Activated CD8-positive, alpha-beta memory T cell treated with anti-CD3 and anti-CD28 coated beads for 4 hours (primary cell): ENCODE measurements around the gene MS4A2.
"Not testable (repeated sequence)": the region's sequence is repeated elsewhere in the genome, so short reads cannot be mapped to it uniquely, and the experiment has no call there.

Source experiments
- DNase-seq, 2 donors: peaks; one replicate each; pipeline ENCODE4 v3.0.0-alpha.2; 2020; ENCODE audit warnings: low read depth in 2 of 2

MS4A2 gene

GRCh38 chr11:60088364-60088763, at the start of gene MS4A2:
Gene MS4A2, plus strand, starts transcription at chr11:60088664. Its CDS starts 102 bp downstream, at chr11:60088766.
- DNase-seq, result no peak

GRCh38 chr11:60040109-60040508, 48.4 kb upstream of the MS4A2 start, which contains the start of gene OOSP2:
Gene OOSP2, plus strand, starts transcription at chr11:60040409. Its CDS starts 51 bp downstream, at chr11:60040460.
- DNase-seq, result no peak

DNA sequence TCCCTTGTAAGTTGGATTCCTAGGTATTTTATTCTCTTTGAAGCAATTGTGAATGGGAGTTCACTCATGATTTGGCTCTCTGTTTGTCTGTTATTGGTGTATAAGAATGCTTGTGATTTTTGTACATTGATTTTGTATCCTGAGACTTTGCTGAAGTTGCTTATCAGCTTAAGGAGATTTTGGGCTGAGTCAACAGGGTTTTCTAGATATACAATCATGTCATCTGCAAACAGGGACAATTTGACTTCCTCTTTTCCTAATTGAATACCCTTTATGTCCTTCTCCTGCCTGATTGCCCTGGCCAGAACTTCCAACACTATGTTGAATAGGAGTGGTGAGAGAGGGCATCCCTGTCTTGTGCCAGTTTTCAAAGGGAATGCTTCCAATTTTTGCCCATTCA, 38.0 kb upstream of the MS4A2 start:
- not testable (repeated sequence) for DNase-seq

DNA sequence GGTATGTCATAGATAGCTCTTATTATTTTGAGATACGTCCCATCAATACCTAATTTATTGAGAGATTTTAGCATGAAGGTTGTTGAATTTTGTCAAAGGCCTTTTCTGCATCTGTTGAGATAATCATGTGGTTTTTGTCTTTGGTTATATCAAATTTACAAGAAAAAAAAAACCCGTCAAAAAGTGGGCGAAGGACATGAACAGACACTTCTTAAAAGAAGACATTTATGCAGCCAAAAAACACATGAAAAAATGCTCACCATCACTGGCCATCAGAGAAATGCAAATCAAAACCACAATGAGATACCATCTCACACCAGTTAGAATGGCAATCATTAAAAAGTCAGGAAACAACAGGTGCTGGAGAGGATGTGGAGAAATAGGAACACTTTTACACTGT, 37.6 kb upstream of the MS4A2 start:
- not testable (repeated sequence) for DNase-seq

GRCh38 chr11:60056349-60056969, 32.0 kb upstream of the MS4A2 start, which contains the start of gene MS4A3:
Gene MS4A3, plus strand, starts transcription at chr11:60056665. Its CDS starts 4,496 bp downstream, at chr11:60061161.
- DNase-seq, result no peak

DNA sequence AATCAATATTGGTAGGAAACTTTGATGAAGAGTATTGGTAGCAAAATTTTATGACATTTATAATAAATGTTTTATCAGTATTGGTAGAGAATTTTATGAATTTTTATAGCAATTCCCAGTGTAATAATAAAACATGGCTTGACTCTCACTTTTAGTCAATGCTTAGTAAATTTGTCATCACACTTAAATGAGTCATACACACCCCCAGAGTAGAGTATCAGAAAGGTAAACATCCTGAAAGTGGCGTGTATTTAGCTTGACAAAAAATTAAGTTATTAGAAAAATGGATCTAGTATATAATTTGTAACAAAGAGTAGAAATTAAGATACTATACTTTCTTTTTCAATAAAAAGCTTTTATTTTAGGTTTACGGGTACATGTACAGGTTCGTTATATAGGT, 29.4 kb upstream of the MS4A2 start:
- no peak for DNase-seq

DNA sequence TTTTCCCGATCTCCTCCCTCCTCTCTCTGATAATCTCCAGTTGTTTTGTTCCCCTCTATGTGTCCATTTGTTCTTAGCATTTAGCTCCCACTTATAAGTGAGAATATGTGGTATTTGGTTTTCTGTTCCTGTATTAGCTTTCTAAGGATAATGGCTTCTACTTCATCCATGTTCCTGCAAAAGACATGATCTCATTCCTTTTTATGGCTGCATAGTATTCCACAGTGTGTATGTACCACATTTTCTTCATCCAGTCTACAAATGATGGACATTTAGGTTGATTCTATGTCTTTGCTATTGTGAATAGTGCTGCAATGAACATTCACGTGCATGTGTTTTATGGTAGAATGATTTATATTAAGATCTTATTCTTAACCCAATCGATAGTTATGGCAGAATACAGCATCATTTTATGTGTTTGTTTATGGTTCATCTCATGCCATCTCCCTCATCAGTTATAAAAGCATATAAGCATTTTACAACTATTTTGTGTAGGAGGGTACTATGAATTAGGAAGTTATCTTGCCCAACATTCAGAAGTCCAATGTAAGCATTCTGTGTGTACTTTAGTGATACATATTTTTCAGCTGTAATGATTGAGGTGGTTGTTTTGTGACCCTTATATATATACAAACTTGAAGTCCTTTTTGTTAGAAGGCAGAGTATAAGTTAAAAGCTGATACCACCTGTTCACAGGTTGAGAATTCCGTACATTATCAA, 28.8 kb upstream of the MS4A2 start:
- no peak for DNase-seq

GRCh38 chr11:60064111-60064510, 24.4 kb upstream of the MS4A2 start:
- DNase-seq, result no peak

DNA sequence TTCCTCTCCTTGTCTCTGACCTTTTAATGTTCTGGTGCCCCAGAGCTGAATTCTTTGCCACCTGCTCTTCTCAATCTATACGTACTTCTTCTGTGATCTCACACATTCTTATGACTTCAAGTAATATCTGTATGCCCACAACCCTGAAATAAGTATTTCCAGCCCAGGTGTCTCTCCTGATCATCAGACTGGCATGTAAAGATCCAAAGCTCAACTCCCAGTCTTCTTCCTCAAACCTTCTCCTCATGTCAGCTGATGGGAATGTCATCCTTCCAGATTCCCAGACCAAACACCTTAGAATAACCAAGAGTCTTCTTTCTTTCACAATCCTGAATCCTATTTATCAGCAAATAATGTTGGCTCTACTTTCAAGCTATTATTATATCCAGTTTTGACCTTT, 22.7 kb upstream of the MS4A2 start:
- no peak for DNase-seq

DNA sequence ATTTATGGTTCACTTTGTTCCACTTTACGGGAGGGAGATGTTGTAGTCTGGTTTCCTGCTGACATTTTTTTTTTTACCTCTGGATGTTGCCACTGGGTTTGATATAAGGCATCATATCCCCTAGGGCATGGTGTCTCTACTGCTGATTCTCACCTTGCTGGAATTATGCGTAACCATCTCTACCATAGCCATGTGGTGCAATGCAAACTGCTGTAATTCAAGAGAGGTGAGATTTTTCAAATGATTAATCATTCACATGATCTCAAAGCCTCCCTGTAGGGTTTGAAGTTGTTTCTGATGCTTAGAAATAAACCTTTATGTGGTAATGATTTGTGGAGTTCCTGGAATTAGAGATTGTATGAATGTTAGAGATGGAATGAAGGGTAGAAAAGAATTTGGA, 19.0 kb upstream of the MS4A2 start:
- no peak for DNase-seq

- not testable (repeated sequence) for DNase-seq
These were observed 16.8 kb upstream of the MS4A2 start for GRCh38 chr11:60071644-60072043.

DNA sequence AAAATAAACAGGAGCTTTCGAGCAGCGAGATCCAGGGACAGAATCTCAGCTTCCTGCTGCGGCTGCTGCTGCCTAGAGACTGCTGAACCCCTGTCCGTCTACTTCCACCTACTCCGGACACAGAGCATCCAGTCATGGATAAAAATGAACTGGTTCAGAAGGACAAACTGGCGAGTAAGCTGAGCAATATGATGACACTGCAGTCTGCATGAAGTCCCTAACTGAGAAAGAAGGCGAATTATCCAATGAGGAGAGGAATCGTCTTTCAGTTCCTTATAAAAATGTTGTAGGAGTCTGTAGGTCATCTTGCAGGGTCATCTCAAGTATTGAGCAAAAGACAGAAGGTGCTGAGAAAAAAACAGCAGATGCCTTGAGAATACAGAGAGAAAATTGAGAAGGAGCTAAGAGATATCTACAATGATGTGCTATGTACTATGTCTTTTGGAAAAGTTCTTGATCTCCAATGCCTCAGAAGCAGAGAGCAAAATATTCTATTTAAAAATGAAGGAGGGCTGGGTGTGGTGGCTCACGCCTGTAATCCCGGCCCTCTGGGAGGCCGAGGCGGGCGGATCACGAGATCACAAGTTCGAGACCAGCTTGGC, 11.1 kb upstream of the MS4A2 start:
- DNase-seq, result no peak

DNA sequence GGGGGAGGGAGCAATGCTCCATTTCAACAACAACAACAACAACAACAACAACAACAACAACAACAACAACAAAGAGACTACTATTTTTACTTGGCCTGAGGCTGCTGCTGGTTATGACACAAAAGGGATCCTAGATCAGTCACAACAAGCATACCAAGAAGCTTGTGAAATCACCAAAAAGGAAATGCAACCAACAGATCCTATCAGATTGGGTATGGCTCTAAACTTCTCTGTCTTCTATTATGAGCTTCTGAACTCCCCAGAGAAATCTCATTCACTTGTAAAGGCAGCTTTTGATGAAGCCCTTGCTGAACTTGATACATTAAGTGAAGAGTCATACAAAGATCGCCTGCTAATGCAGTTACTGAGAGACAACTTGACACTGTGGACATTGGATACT, 10.5 kb upstream of the MS4A2 start:
- DNase-seq, result no peak

DNA sequence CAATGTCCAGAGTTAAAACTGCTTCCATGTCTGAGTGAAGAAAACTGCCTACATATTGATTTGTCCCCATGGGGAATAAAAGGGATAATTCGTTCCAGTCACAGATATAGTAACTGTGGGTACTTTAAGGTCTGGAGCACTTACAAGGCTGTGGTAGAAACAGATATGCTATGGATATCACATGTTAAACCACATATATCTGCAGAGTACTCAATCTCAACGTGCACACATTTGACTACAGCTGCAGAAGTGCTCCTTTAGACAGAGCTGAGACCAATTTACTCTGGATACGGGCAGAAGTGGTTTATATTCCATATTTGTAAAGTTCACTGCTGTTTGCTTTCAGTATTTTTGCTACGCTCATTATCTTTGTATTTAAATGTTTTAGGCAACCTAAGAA, 9.7 kb upstream of the MS4A2 start:
- no peak for DNase-seq

DNA sequence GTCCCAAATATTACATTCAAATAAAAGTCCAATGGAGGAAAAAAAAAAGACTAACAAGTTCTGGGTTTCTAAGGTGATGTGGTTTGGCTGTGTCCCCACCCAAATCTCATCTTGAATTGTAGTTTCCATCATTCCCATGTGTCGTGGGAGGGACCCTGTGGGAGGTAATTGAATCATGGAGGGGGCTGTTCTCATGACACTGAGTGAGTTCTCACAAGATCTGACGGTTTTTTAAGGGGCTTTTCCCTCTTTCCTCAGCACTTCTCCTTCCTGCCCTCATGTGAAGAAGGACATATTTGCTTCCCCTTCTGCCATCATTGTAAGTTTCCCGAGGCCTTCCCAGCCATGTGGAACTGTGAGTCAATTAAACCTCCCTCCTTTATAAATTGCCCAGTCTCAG, 7.9 kb upstream of the MS4A2 start:
- no peak for DNase-seq

- DNase-seq, result no peak
These were observed 3.7 kb upstream of the MS4A2 start for GRCh38 chr11:60084631-60085273.

- no peak for DNase-seq
These were observed 2.6 kb upstream of the MS4A2 start for GRCh38 chr11:60085909-60086308.

GRCh38 chr11:60087239-60087638, 1.2 kb upstream of the MS4A2 start:
- DNase-seq, result no peak

DNA sequence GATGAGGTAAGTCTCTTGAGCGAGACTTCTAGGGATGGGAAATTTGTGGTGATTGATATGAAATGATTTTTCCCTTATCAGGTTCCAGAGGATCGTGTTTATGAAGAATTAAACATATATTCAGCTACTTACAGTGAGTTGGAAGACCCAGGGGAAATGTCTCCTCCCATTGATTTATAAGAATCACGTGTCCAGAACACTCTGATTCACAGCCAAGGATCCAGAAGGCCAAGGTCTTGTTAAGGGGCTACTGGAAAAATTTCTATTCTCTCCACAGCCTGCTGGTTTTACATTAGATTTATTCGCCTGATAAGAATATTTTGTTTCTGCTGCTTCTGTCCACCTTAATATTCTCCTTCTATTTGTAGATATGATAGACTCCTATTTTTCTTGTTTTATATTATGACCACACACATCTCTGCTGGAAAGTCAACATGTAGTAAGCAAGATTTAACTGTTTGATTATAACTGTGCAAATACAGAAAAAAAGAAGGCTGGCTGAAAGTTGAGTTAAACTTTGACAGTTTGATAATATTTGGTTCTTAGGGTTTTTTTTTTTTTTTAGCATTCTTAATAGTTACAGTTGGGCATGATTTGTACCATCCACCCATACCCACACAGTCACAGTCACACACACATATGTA, 7.1 kb downstream of the MS4A2 start:
- DNase-seq, result no peak

- no peak for DNase-seq
These were observed 8.7 kb downstream of the MS4A2 start for GRCh38 chr11:60097189-60097588.

DNA sequence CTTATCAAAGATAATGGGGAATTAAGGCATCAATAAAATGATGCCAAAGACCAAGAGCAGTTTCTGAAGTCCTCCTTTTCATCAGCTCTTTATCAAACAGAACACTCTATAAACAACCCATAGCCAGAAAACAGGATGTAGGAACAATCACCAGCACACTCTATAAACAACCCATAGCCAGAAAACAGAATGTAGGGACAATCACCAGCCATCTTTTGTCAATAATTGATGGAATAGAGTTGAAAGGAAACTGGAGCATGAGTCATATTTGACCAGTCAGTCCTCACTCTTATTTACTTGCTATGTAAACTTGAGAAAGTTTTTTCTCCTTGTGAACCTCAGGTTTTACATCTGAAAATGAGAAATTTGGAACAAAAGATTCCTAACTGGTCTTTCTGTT, 10.0 kb downstream of the MS4A2 start:
- DNase-seq, result no peak

DNA sequence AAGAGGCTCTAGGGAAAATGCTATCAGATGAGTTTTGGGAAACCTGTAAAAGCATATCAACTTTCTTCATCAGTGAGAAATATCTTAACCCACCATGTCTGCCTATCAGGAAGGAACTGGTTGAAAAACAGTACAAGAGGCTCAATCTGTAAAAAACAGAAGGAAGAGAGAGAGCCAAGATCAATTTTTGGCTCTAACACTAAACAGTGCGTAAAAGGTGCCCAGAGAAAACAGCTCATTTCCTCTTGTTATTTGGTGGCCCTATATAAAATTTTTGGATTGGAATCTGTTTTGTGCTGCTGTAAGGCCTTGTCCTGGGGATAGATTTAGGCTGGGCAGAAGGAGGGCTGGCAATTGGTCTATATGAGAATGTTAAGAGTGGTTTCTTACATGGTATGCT, 12.1 kb downstream of the MS4A2 start:
- no peak for DNase-seq
